Activated CD4-positive, alpha-beta T cell treated with anti-CD3 and anti-CD28 coated beads for 1 hour (primary cell): ENCODE measurements around the gene ITGA5.

ENCODE experiments used
- DNase-seq: peaks from one replicate; pipeline ENCODE4 v3.0.0-alpha.2; 2020

The ITGA5 gene

GRCh38 chr12:54349036-54349435, 70.0 kb downstream of the ITGA5 start:
- DNase-seq: no peak
